ENCODE measurements around the gene RNPEPL1.

- TF ChIP-seq CTCF (IDR thresholded peaks at IDR 0.05) (no peak), POLR2A (IDR thresholded peaks at IDR 0.05) (no peak)
Measured at GRCh38 chr2:240628507-240628807, 60.2 kb downstream of the RNPEPL1 start.

Measured in adrenal gland (tissue), 5 donors.